Epidermal melanocyte (primary cell): ENCODE data around the gene ARHGAP42.
A peak's percentile ranks its signal among the peaks of the same experiment; 100 is the strongest.
"Not testable (repeated sequence)": the region's sequence is repeated elsewhere in the genome, so short reads cannot be mapped to it uniquely, and the experiment has no call there.

Experiments
- DNase-seq: peaks from one replicate; pipeline ENCODE4 v3.0.0; 2011; ENCODE audit warnings: low spot score; ENCODE audit not compliant: insufficient read length

ARHGAP42 gene

DNA sequence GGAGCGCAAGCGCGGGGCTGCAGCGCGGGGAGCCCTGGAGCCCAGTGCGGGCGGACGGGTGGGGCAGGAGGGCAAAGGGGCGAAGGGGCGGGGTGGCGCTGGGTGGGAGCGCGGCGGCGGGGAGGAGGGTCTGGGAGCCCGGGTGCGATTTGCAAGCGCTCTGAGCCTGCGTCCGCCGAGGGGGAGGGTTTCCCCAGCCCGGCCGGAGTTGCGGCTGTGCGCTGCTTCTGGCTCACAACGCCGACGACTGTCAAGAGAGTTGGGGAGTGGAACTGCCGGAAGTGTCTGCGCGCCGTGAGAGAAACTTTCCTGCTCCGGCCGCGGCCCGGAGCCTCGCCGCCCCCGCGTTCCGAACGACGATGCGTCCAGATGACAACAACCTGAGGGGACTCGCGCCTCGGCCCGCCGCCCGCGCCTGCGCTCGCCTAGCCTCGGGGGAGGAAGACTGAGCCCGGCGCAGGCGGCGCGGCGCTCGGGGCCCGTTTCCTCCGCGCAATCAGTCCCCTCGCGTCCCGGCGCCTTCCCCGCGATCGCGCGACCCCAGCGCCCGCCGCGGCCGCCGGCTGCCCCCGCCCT lies at the start of gene ARHGAP42:
ARHGAP42 (plus strand) TSS at position 235 of the 576 bp plus-strand sequence. CDS start 391 bp downstream, outside the sequence.
- DNase-seq, result peak; percentile 58

- DNase-seq, result no peak
These were observed 49.4 kb upstream of the ARHGAP42 start for GRCh38 chr11:100637706-100638105.

DNA sequence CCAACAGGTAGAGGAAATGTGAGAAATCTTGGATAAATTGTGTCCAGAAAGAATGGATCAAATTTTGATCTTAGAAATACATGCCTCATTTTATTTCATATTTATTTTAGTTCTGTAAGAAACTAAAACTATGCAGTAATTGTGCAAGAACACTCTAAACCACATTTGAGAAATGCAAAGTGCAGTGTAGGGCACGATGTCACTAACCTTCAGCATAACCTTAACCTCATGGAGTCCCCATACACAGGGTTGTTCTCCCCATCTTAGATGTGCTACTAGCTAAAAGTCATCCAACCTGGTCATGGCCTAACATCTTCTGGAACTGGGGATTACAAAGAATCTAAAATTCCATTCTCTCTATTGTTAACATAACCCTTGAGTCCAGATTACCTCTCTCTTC lies 48.4 kb upstream of the ARHGAP42 start:
- DNase-seq, result no peak

GRCh38 chr11:100639140-100639539 lies 47.9 kb upstream of the ARHGAP42 start:
- no peak for DNase-seq

- DNase-seq, result no peak
These were observed 47.0 kb upstream of the ARHGAP42 start for GRCh38 chr11:100640071-100640470.

DNA sequence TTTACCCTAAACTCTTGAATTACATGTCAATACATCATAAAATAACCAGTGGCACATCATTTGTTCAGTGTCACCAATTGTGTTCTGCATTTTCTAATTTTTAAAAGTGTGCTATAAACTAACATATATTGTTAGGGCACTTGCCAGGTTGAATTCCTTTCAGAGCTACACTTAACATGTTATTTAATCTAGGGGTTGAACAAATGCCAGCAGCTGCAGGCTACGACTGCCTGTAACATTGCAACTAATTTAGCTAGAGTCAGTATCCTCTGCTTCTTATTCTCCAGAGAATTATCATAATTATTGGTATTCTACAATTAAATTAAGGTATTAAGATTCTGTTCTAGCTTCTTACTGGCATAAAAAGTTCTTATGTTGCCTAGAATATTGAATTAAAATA lies 46.4 kb upstream of the ARHGAP42 start:
- DNase-seq, result no peak

DNA sequence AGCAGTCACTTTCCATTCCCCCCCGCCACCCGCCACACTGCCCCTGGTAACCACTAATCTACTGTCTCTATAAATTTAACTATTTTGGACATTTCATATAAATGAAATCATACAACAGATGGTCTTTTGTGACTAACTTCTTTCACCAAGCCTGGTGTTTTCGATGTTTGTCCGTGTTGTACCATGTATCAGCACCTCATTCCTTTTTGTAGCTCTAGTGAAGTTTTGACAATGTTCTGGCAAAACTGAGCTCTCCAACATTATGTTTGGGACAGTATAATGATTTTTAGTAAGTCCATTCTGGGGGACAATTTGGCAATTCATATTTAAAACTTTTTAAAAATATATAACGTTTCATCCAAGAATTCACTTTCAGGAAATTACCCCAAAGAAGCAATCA lies 45.6 kb upstream of the ARHGAP42 start:
- no peak for DNase-seq

GRCh38 chr11:100646545-100646944 lies 40.5 kb upstream of the ARHGAP42 start:
- no peak for DNase-seq

GRCh38 chr11:100647861-100648260 lies 39.2 kb upstream of the ARHGAP42 start:
- DNase-seq, result no peak

GRCh38 chr11:100663583-100663982 lies 23.5 kb upstream of the ARHGAP42 start:
- DNase-seq, result no peak

DNA sequence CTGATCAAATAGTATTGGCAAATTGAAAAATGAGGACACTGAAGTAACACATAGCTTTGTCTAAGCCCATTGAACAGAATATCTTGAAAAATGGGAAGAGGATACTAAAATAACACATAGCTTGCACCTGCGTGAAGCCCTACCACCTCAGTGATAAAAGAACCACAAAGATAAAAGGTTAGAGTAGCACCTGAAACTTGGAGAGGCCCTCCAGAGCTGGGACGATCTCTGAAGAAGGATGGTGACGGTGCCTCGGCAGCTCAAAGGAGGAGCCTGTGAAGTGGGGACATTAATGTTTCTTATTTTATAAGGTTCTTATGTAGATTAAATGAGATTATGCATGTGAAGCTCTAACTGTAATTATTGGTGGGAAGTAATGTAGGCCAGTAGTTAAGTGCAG lies 23.1 kb upstream of the ARHGAP42 start:
- DNase-seq, result no peak

GRCh38 chr11:100666816-100667215 lies 20.3 kb upstream of the ARHGAP42 start:
- DNase-seq, result not testable (repeated sequence)

DNA sequence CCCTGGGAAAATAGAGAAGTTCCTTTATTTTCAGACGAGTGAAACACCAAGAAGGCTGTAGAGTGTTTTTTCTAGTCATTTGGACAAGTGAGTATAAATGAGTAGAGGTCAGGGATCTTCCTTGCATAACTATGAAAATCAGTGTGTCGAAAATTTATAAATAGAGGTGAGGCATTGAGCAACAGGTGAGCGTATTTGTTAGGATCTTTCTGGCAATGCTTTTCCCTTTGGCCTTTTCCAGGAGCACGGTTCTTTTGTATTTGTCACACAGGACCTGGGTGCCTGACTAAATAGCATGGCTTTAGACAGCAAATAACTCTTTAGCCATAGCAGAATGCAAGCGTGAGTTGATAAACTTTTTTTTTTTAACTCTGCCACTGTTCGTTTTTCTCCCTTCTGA lies 19.6 kb upstream of the ARHGAP42 start:
- no peak for DNase-seq

- no peak for DNase-seq
These were observed 16.9 kb upstream of the ARHGAP42 start for GRCh38 chr11:100670140-100670539.

- DNase-seq, result no peak
These were observed 15.6 kb upstream of the ARHGAP42 start for GRCh38 chr11:100671471-100671870.

DNA sequence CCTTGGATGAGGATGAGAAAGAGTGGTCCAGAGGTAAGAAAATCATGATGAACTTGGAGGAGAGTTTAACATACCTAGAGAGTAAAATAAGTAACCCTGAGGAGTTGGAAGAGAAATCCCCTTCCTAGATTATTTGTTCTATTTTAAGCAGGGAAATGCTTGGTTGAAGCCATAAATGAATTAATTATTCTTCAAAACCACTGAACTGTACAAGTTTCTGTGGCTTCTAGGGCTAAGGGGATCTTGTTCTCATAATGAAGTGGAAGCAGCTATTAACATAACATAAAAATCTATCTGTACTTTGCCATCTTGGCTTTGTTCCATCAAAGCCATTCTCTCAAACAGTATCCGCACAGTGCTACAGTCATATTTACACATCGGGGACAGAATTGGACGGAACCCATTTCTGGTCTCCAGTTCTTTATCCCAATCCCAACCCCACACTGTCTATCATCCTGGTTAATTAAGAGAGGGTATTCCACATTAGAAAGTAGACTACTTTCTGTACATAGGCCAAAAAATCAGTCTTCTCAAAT lies 14.5 kb upstream of the ARHGAP42 start:
- DNase-seq, result no peak

GRCh38 chr11:100673063-100673462 lies 14.0 kb upstream of the ARHGAP42 start:
- no peak for DNase-seq

- no peak for DNase-seq
These were observed 12.9 kb upstream of the ARHGAP42 start for GRCh38 chr11:100674212-100674611.

- no peak for DNase-seq
These were observed 11.9 kb upstream of the ARHGAP42 start for GRCh38 chr11:100675115-100675650.

GRCh38 chr11:100676901-100677300 lies 10.2 kb upstream of the ARHGAP42 start:
- DNase-seq, result no peak

DNA sequence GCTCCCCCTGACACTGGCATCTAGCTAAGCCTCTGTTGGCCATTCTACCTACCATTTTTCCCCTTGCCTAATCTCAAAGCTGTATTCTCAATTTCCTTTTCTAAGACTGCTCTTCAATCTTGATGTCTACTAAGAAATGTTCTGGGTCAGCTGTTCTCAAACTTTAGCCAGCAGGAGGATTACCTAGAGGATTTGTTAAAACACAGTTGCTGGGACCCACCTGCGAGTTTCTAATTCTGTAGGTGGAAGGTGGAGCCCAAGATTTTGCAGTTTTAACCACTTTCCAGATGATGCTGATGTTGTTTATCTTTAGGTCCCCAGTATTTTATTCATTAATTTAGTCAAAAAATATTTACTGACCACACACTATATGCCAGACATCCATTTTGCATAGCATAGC lies 9.3 kb upstream of the ARHGAP42 start:
- no peak for DNase-seq

- DNase-seq, result no peak
These were observed 7.0 kb upstream of the ARHGAP42 start for GRCh38 chr11:100680070-100680469.

- no peak for DNase-seq
These were observed 6.0 kb upstream of the ARHGAP42 start for GRCh38 chr11:100681064-100681502.
